Karpas-422 (cell line): ENCODE results near the gene PEX10. TPM values are rescaled to one million over a fixed set of nuclear protein-coding genes. Genes with fewer than 3 reads are reported as not detected.

Experiments used
- DNase-seq: peaks from one replicate; pipeline ENCODE4 v3.0.0-alpha.2; 2015
- H2AFZ ChIP-seq: fragments of 200-600 bp; sonication (generic); 2 replicates; pipeline ENCODE4 v1.6.1; 2014; ENCODE audit warnings: antibody characterized with exemption, low read length, mixed read lengths
- H3K27ac ChIP-seq: fragments of 200-600 bp; sonication (generic); 2 replicates; pipeline ENCODE4 v1.5.1; 2014; ENCODE audit warnings: mild to moderate bottlenecking, low read length, moderate library complexity
- H3K27me3 ChIP-seq: fragments of 200-600 bp; sonication (generic); 2 replicates; pipeline ENCODE4 v1.6.1; 2014; ENCODE audit warnings: low read length, mixed read lengths
- H3K36me3 ChIP-seq: fragments of 200-600 bp; sonication (generic); 2 replicates; pipeline ENCODE4 v1.6.1; 2014; ENCODE audit warnings: low read length, mixed read lengths; ENCODE audit not compliant: insufficient read depth
- H3K4me1 ChIP-seq: fragments of 200-600 bp; sonication (generic); 2 replicates; pipeline ENCODE4 v1.6.1; 2014; ENCODE audit warnings: mild to moderate bottlenecking, low read length, mixed read lengths
- H3K4me2 ChIP-seq: fragments of 200-600 bp; sonication (generic); 2 replicates; pipeline ENCODE4 v1.6.1; 2014; ENCODE audit warnings: low read length, low read depth, mild to moderate bottlenecking; ENCODE audit not compliant: poor library complexity, severe bottlenecking
- H3K4me3 ChIP-seq: fragments of 200-600 bp; sonication (generic); 2 replicates; pipeline ENCODE4 v1.5.1; 2014; ENCODE audit warnings: mild to moderate bottlenecking, antibody characterized with exemption, low read length, mixed read lengths
- H3K79me2 ChIP-seq: fragments of 200-600 bp; sonication (generic); 2 replicates; pipeline ENCODE4 v1.6.1; 2014; ENCODE audit warnings: mild to moderate bottlenecking, low read length, mixed read lengths
- H3K9ac ChIP-seq: fragments of 200-600 bp; sonication (generic); 2 replicates; pipeline ENCODE4 v1.6.0; 2014; ENCODE audit warnings: low read length
- H3K9me2 ChIP-seq: fragments of 200-600 bp; sonication (generic), shearing (Covaris generic); replicated peaks from 2 replicates; pipeline ENCODE4 v1.6.0; 2014; ENCODE audit warnings: mild to moderate bottlenecking, low read length, moderate library complexity; ENCODE audit not compliant: insufficient read depth
- H3K9me3 ChIP-seq: fragments of 300-700, 200-600 bp; sonication (generic); 2 replicates; pipeline ENCODE4 v1.6.1; 2014; ENCODE audit warnings: low read length, mixed read lengths
- H4K20me1 ChIP-seq: fragments of 200-600 bp; sonication (generic); 2 replicates; pipeline ENCODE4 v1.6.1; 2014; ENCODE audit warnings: mild to moderate bottlenecking, antibody characterized with exemption, low read length, low read depth; ENCODE audit not compliant: insufficient read depth
- total RNA-seq: library from RNA; depleted of rRNA; stranded (reverse); fragments of >200 nt; shearing (Covaris generic); gene quantifications from 2 replicates; pipeline ENCODE4 v1.2.3, GENCODE V29; 2014; ENCODE audit warnings: low replicate concordance

Gene PEX10
- total RNA-seq, 1 experiment from 2014 or later, result 21.4 TPM

DNA sequence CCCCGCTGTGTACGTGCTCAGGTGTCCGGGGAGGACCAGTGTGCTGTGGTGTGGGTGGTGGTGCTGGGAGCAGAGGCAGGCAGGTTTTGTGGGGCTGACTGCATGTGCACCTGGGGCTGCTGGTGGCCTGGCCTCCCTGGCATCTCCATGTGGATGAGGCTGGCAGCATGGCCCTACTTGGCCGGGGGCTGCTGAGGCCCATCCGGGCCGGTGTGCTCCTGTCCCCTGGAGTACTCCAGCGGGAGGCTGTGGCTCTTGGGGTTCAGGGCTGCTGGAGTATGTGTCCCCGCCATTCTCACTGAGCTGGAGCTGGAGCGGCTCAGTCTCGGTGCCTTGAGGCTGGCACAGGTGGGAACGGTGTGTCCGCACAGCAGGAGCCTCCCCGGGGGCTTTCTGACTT, 20.8 kb upstream of the PEX10 start:
- no peak for DNase-seq
- Histone ChIP-seq H3K27ac (no peak overlapping the region), H2AFZ (no peak overlapping the region), H3K9me2 (no peaks in the 10 kb centered on the region), H3K79me2 (no peaks in the 10 kb centered on the region), H3K9me3 (peaks cover 2% of the 10 kb centered on the region; the same call in 1 of the 2 replicates), H3K4me1 (peaks cover 17% of the 10 kb centered on the region), H3K27me3 (no peaks in the 10 kb centered on the region), H3K36me3 (no peaks in the 10 kb centered on the region), H3K4me3 (no peak overlapping the region), H3K4me2 (no peak overlapping the region), H4K20me1 (peaks cover 6% of the 10 kb centered on the region; the same call in 1 of the 2 replicates), H3K9ac (no peak overlapping the region)

DNA sequence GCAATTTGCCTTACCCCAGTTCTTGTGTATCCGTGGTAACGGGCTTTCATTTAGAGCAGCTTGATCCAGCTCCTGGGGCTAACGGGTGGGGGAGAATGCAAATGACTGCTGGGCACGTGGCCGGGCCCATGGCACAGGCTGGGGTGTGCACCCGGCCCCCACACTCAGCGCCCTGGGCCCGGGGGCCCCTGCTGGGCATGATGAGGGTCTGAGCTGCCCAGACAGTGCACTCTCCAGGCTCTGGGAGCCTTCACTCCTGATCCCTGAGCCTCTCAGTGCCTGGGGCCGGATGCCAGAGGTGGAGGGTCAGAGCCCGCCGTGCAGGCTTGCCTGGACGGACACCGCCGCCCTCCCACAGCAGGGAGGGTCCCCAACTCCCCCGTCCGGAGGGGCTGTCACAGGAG, 20.1 kb upstream of the PEX10 start:
- no peaks in the 10 kb centered on the region for H3K27me3 ChIP-seq
- H4K20me1 ChIP-seq, result peaks cover 5% of the 10 kb centered on the region; the same call in 1 of the 2 replicates

DNA sequence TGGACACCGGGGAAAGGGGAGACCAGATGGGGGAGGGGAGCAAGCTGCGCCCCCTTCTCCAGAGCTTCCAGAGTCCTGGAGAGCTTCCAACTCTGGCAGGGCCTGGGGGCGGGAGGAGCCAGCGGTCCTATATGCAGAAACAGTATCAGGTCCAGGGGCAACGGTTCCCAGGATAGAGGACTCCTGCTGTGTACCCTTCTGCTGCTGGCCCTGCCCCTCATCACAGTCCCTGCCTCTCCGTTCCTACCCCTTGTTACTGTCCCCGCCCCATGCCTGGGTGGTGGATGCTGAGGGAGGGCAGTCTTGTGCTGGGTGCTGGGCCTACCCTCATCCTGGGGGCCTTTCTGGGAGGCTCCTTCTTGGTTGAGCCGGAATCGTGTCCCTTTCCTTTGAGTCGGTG, 19.2 kb upstream of the PEX10 start:
- Histone ChIP-seq H3K9me3 (peaks cover 2% of the 10 kb centered on the region; the same call in 1 of the 2 replicates), H3K27ac (no peak overlapping the region), H3K4me2 (no peak overlapping the region), H2AFZ (no peak overlapping the region), H3K36me3 (no peaks in the 10 kb centered on the region), H4K20me1 (no peaks in the 10 kb centered on the region), H3K79me2 (no peaks in the 10 kb centered on the region), H3K4me3 (no peak overlapping the region), H3K27me3 (no peaks in the 10 kb centered on the region), H3K9ac (no peak overlapping the region), H3K4me1 (peaks cover 8% of the 10 kb centered on the region), H3K9me2 (no peaks in the 10 kb centered on the region)
- DNase-seq, result no peak

More for the DNA sequence above, 20.1 kb upstream of the PEX10 start:
- peaks cover 17% of the 10 kb centered on the region for H3K4me1 ChIP-seq
- no peak overlapping the region for H3K9ac ChIP-seq
- H3K9me2 ChIP-seq, result no peaks in the 10 kb centered on the region
- H3K9me3 ChIP-seq, result peaks cover 2% of the 10 kb centered on the region; the same call in 1 of the 2 replicates
- no peaks in the 10 kb centered on the region for H3K79me2 ChIP-seq
- no peak overlapping the region for H3K27ac ChIP-seq
- no peak for DNase-seq
- H3K36me3 ChIP-seq, result no peaks in the 10 kb centered on the region
- no peak overlapping the region for H3K4me2 ChIP-seq
- no peak overlapping the region for H2AFZ ChIP-seq
- no peak overlapping the region for H3K4me3 ChIP-seq

DNA sequence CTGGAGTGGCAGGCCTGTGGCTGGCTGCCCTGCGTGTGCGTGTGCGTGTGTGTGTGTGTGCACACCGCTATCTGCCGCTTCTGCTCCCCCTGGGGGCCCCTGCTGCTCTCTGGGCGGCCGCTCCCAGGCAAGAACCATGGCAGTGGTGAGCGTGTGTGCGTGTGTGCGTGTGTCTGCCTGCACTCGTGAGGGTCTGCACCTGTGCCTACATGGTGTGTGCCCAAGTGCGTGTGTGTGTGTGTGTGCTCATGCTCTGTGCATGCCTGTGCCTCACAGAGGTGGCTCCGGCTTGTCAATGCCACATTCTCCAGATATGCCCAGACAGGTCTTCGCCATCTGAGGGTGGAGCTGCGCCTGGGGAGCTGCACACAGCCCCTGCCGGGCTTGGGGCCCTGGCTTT, 18.7 kb upstream of the PEX10 start:
- H3K9me3 ChIP-seq, result peaks cover 2% of the 10 kb centered on the region; the same call in 1 of the 2 replicates
- H3K9ac ChIP-seq, result no peak overlapping the region
- H3K9me2 ChIP-seq, result no peaks in the 10 kb centered on the region
- H4K20me1 ChIP-seq, result no peaks in the 10 kb centered on the region
- no peak overlapping the region for H2AFZ ChIP-seq
- peaks cover 7% of the 10 kb centered on the region for H3K4me1 ChIP-seq
- H3K27me3 ChIP-seq, result no peaks in the 10 kb centered on the region
- no peak overlapping the region for H3K4me3 ChIP-seq
- DNase-seq, result no peak
- H3K27ac ChIP-seq, result no peak overlapping the region
- no peaks in the 10 kb centered on the region for H3K36me3 ChIP-seq
- no peaks in the 10 kb centered on the region for H3K79me2 ChIP-seq
- no peak overlapping the region for H3K4me2 ChIP-seq

DNA sequence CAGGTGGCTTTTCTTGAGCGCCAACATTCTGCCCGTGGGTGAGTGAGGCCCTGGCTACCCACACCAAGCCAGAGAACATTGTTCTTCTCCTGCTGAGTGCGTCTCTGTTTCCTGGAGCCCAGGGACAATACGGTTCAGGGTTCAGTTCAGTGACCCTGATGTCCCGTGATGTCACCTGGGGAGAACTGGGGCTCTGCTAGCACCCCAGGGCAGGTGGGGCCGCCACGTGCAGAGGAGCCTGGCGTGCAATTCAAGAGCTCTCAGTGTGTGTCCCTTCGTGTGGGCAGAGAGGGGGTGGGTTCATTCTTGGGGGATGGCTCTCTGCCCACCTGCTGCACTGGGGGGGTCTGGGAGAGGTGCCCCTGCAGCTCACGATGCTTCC, 18.2 kb upstream of the PEX10 start:
- Histone ChIP-seq H3K36me3 (no peaks in the 10 kb centered on the region), H3K9ac (no peak overlapping the region), H3K4me3 (no peak overlapping the region), H3K27me3 (no peaks in the 10 kb centered on the region), H2AFZ (no peak overlapping the region), H3K4me1 (peaks cover 7% of the 10 kb centered on the region), H4K20me1 (no peaks in the 10 kb centered on the region), H3K27ac (no peak overlapping the region), H3K4me2 (no peak overlapping the region), H3K9me2 (no peaks in the 10 kb centered on the region), H3K79me2 (no peaks in the 10 kb centered on the region), H3K9me3 (peaks cover 2% of the 10 kb centered on the region; the same call in 1 of the 2 replicates)
- DNase-seq, result no peak

DNA sequence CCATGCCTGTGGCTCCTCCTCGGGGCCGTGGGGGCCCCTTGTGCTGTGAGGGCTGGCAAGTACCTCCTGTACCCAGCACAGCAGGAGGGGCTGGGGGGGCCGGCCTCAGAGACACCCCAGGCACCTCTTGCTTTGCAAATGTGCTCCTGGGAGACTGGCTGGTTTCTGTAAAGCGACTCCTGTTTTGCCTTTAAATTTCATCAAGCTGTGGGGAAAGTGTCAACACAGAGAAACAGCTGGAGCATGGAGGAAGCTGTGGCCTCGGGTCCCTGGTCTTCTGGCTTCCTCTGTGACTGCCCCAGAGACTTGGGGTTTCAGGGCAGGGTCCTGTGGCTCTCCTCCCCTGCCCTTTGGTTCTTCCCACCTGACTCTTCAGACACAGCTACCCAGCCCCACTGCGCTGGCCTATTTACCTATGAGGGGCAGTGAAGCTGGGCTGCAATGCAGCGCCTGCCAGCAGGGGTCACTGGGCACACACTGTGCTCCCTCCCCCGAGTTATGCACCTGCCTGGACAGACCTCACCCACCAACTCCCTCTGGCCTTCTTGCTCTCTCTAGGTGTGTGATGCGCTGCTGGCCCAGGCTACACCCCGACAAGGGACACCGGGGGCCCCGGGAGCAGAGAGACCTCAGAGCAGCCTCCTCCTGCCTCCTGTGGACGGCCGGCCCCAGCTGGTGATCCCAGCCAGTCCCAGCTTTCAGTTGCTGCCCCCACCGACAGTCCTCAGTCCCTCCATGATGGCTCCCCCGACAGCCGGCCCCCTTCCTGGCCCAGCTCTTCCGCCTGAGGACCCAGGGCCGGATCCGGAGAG, 17.6 kb upstream of the PEX10 start:
- Histone ChIP-seq H3K9ac (no peak overlapping the region), H3K4me1 (peaks cover 7% of the 10 kb centered on the region), H3K9me2 (no peaks in the 10 kb centered on the region), H3K36me3 (no peaks in the 10 kb centered on the region), H3K9me3 (peaks cover 2% of the 10 kb centered on the region; the same call in 1 of the 2 replicates), H3K27me3 (no peaks in the 10 kb centered on the region), H2AFZ (no peak overlapping the region), H3K27ac (no peak overlapping the region), H3K79me2 (no peaks in the 10 kb centered on the region), H3K4me2 (no peak overlapping the region), H3K4me3 (no peak overlapping the region), H4K20me1 (no peaks in the 10 kb centered on the region)
- DNase-seq, result peak; percentile 74

DNA sequence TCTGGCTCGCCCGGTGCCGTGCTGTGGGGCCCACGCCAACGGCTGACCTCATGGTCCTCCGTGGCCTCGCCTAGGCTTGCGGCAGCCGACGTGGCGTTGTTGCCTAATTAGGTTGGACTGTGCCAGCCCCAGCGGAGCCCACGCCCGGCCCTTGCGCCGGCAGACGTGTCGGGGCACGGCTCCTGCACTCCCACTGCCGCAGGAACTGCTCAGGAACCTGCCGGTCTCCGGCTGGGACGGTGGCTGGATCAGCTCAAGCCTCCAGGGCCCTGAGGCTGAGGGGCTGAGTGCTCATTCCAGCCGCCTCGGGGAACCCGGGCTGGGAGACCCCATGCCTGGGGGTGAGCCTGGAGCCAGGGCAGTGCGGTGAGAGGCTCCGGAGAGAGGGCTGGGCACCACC, 16.1 kb upstream of the PEX10 start:
- Histone ChIP-seq H3K4me1 (peaks cover 7% of the 10 kb centered on the region), H2AFZ (no peak overlapping the region), H3K79me2 (no peaks in the 10 kb centered on the region), H3K27ac (no peak overlapping the region), H3K9me3 (peaks cover 2% of the 10 kb centered on the region; the same call in 1 of the 2 replicates), H4K20me1 (no peaks in the 10 kb centered on the region), H3K27me3 (no peaks in the 10 kb centered on the region), H3K4me2 (no peak overlapping the region), H3K9me2 (no peaks in the 10 kb centered on the region), H3K9ac (no peak overlapping the region), H3K4me3 (no peak overlapping the region), H3K36me3 (no peaks in the 10 kb centered on the region)
- DNase-seq, result no peak

DNA sequence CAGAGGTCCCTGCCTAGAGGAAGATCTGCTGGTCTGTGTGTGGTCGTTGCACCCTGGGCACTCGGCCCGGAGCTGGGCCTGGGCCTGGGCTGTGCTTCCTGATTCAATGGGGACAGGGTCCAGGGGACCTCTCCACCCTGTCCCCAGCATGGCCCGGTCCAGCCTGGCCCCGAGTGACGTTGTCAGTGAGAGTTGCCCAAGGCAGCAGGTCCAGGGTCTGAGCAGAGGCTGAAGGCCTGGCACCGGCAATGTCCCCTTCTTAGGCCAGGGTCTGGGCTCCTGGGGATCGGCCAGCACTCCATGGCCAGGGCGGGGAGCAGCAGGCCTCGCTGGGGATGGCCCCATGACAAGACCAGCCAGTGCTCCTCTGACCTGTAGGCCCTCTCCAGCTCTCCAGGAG, 15.6 kb upstream of the PEX10 start:
- Histone ChIP-seq H2AFZ (no peak overlapping the region), H3K9me2 (no peaks in the 10 kb centered on the region), H3K27ac (no peak overlapping the region), H3K79me2 (no peaks in the 10 kb centered on the region), H3K4me1 (peaks cover 7% of the 10 kb centered on the region), H3K27me3 (no peaks in the 10 kb centered on the region), H4K20me1 (no peaks in the 10 kb centered on the region), H3K36me3 (no peaks in the 10 kb centered on the region), H3K9ac (no peak overlapping the region), H3K4me2 (no peak overlapping the region), H3K9me3 (peaks cover 2% of the 10 kb centered on the region; the same call in 1 of the 2 replicates), H3K4me3 (no peak overlapping the region)
- no peak for DNase-seq
